GM21367 (cell line): ENCODE measurements around the gene TOP3B.

ENCODE experiments used
- ATAC-seq: cut with Tn5 transposase; IDR thresholded peaks from one replicate; pipeline ENCODE4 v1.9.1; 2021; ENCODE audit not compliant: unreplicated experiment

Gene TOP3B, protein sequence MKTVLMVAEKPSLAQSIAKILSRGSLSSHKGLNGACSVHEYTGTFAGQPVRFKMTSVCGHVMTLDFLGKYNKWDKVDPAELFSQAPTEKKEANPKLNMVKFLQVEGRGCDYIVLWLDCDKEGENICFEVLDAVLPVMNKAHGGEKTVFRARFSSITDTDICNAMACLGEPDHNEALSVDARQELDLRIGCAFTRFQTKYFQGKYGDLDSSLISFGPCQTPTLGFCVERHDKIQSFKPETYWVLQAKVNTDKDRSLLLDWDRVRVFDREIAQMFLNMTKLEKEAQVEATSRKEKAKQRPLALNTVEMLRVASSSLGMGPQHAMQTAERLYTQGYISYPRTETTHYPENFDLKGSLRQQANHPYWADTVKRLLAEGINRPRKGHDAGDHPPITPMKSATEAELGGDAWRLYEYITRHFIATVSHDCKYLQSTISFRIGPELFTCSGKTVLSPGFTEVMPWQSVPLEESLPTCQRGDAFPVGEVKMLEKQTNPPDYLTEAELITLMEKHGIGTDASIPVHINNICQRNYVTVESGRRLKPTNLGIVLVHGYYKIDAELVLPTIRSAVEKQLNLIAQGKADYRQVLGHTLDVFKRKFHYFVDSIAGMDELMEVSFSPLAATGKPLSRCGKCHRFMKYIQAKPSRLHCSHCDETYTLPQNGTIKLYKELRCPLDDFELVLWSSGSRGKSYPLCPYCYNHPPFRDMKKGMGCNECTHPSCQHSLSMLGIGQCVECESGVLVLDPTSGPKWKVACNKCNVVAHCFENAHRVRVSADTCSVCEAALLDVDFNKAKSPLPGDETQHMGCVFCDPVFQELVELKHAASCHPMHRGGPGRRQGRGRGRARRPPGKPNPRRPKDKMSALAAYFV

DNA sequence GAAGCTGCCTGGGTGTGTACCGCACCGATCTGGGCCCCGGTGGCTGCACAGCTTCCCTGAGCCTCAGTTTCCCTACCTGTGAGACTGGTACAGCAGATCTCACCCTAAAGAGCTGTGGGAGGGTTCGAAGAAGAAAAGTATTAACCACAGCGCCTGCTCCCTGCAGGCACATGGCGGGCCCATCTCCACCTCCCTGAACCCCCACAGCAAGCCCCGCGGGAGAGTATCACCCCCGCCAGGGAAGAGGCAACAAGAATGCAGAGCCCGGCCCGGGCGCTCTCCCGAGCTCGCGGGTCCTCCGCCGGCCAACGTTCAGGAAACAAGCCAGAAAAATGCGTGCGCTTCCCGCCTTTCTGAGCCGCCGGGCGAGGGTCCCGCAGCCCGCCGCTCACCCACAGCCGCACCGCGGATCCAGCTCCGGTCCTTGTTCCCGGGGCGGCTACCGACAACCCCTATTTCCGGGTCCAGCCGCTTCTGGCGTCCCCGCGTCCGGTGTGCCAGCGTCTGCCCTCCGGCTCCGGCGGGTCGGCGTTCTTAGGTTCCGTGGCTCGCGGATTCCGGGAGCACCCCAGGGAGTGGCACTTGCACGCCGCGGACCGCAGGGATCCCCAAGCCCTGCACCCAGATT lies at the start of gene TOP3B:
TSS of gene TOP3B (minus strand) at position 450 of the 628 bp plus-strand sequence. CDS start 7,078 bp downstream, outside the sequence.
- peak; percentile 45 for ATAC-seq

DNA sequence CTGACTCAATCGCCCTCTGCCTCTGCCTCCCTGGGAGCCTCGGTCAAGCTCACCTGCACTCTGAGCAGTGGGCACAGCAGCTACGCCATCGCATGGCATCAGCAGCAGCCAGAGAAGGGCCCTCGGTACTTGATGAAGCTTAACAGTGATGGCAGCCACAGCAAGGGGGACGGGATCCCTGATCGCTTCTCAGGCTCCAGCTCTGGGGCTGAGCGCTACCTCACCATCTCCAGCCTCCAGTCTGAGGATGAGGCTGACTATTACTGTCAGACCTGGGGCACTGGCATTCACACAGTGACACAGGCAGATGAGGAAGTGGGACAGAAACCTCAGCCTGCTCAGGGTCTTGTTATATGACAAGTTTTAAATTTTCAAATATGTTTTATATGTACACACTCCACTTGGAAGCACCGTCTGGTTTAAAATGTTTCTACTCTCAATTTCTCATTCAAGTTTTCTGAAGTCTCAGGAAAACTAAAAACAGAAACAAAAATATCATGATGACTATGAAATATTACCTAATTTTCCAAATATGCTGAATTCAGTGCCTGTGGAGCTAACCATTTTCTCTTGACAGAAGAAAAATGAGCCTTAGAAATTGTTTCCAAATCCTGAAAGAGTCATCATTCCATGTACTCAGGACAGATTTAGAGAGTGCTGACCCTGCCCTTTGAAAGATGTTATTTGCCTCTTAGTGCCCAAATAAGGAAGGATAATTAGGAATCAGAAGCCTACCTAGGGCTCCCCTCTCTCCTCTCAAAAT lies 48.8 kb upstream of the TOP3B start:
- ATAC-seq: no peak

DNA sequence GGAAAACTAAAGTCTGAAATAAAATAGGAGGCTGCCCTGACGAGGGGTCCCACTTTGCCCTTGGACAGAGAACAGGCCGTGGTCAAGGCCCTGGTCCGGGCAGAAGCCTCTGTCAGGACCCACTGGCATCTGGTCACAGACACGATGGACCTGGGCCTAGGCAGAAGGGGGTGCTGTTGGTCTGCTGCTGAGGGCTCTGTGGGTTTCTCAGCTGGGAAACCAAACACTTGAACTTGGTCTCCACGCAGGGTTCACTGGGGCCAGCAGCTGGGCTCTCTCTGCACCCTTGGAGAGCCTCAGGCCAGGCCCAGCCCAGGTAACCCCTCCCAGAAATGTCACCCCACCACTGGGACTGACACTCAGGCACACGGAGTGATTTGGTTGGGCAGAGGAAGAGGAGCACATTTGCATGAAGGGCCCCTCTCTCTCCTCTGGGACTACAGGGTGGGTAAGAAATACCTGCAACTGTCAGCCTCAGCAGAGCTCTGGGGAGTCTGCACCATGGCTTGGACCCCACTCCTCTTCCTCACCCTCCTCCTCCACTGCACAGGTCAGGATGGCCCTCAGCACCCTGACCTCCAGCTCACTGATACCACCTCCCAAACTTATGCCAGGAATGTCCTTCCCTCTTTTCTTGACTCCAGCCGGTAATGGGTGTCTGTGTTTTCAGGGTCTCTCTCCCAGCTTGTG lies 48.1 kb upstream of the TOP3B start:
- ATAC-seq: peak; percentile 51

DNA sequence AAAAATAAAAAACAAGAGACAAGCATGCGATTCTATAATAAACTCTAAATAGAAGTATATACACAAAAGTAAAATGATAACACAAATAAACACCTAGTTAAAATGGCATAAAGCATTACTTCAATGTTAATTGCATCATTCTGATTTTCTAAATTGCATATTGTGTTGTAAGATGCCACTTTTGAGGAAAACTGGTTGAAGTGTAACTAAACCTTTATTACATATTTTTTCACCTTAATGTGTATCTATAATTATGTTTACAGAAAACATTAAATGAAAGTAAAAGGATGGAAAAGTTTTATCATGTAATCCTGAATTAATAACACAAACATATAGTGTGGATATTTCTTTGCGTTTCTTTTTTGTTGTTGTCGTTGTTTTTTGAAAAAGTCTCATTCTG lies 45.4 kb upstream of the TOP3B start:
- no peak for ATAC-seq

DNA sequence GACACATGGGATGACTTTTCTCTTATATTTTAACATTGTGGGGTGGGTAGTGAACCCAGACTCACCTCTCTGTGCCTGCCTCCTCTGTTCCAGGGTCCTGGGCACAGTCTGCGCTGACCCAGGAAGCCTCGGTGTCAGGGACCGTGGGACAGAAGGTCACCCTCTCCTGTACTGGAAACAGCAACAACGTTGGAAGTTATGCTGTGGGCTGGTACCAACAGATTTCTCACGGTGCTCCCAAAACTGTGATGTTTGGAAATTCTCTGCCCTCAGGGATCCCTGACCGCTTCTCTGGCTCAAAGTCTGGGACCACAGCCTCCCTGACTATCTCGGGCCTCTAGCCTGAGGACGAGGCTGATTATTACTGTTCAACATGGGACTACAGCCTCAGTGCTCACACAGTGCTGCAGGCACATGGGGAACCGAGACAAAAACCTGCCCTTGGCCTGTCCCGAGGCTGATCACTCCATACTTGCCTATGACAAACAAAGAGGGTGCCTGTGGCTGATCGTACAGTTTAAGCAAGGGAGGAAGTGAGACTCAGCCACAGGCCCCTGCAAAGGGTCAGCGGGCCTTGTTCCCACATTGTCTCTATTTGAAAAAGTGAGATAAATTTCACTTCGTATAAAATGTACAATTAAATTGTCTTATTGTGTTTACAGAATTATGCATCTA lies 43.7 kb upstream of the TOP3B start:
- ATAC-seq: no peak

DNA sequence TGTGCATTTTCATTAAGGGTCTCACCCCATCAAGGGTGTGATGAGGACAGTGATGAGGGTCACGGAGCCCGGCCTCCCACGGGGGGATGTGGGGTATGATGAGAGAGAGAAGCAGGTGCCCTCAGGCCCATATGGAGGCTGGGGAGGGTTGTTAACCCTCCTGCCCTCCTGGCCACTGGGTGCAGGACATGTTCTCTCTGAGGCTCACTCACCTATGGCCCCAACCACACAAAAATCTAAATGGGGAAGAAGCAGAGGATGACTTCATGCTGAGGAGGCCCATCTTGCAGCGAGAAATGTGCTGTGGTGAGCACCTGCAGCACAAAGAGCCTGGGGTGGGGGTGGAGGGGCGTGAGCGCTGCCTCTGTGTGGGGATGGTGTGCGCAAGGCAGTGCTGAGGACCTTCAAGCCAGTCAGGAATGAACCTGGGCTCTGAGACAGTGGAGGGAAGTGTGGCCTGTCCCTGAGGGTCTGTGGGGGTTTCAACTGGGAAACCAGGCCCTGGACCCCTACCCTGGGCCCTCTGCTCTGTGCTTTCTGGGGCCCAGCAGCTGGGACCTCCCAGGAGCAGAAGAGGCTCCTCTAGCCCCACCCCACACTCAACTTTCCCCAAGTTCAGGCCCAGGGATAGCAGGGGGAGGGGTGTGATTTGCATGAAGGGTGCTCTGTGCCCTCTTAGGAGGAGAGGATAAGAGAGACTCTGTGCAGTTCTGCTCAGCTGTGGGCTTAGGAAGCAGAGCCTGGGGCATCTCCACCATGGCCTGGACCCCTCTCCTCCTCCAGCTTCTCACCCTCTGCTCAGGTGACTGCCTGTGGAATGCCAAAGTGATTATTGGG lies 43.0 kb upstream of the TOP3B start:
- ATAC-seq: no peak

DNA sequence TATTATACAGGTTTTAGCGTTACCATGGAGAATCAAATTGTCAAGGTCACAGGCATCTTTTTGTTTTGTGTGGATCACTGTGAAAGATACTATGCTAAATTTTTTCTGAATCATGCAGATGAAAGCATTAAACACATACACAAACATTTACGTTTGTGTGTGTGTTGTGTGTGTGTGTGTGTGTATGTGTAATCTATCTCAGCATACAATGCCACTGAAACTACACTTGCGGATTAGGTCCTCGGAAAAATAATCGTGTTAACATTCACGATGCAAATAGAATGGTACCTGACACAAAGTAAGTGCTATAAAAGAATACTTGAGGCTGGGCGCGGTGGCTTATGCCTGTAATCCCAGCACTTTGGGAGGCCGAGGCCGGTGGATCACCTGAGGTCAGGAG lies 41.9 kb upstream of the TOP3B start:
- ATAC-seq: no peak

DNA sequence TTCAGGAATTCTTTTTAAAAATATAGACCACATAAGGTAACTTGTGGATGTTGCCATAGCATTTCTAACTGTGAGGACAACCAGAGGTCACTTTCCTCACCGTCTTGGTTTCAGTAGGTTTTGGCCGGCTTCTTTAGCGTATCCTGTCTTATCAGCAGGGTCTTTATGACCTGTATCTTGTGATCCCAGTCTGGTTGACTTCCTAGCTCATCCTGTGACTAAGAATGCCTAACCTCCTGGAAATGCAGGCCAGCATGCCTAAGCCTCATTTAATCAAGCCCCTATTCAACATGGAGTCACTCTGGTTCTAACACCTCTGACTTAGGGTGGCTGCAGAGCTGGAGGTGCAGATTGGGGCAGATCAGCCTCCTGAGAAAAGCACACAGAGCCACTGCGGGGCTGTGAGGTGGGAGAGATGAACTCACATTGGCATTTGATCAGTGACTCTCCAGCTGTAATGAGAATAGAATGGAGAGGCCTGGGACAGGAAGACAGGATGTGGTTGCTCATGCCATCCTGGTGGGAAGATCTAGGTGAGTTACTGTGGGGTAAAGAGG lies 41.1 kb upstream of the TOP3B start:
- ATAC-seq: no peak

DNA sequence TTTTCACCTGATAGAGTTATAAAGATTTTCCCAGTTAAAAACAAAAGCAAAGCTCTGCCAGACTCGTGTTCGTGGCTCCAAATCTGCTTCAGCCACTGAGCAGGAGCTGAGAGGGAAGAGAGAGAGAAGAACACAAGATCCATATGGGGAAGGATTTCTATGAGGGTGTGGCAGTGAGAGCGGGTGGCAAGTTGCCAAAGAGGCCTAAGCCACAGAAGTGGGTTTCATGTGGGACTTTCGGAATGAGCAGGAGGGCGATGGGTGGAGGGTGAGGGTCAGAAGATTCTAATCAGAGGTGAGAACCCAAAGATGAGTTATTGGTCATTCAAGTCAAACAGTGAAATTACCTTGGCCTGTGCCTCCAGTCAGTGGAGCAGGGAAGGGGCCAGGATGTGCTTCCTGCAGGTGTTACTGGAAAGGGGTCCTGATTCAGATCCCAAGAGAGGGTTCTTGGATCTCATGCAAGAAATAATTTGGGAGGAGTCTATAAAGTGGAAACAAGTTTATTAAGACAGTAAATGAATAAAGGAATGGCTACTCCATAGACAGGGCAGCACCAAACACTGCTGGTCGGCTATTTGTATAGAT lies 40.5 kb upstream of the TOP3B start:
- ATAC-seq: no peak

DNA sequence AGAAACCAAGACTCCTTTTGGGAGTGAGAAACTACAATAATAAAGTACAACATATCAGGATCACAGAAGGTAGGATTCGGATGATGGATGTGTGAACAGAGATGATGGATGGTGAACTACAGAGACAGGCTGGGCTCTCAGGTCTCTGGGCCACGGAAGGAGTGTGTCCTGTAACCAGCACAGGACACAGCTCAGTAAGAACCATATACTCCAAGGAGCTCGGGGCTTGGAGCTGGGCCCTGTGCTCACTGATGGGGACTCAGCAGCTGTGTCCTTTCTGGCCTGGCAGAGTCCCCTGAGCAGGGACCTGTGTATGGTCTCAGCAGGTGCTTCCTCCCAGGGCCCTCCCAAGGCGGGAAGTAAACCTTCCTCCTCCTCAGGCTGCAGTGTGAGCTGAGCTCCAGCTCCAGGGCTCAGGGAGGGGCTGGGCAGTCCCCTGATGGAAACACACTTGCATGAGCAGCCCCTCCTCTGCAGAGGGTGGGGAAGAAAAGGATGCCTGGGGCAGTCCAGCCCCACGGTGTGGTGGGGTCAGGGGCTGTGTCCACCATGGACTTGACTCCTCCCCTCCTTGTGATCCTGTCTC lies 39.8 kb upstream of the TOP3B start:
- no peak for ATAC-seq

DNA sequence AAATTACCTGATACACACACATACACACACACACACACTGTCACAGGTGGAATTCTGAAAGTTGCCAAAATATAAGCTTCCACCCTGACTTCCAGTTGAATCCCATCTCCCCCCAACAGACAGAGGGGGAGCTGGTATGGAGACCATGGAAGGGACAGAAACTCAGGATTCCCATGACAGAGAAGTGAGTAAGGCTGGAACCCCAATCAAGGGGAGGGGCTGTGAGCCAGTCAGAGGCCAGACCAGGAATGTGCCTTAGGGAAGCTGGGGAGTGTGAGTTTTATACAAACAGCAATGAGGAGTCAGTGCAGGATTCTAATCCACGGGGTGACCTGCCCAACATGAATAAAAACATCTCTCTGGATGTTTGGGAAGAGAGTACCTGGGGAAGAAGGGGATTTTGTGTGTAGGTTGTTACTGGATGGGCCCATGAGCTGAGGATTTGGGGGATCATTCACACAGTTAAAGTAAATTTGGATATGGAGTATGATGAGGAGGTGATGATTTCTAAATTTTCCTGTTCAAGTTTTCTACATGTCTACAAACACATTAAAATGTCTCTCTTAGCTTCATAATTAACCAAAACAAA lies 38.7 kb upstream of the TOP3B start:
- no peak for ATAC-seq

DNA sequence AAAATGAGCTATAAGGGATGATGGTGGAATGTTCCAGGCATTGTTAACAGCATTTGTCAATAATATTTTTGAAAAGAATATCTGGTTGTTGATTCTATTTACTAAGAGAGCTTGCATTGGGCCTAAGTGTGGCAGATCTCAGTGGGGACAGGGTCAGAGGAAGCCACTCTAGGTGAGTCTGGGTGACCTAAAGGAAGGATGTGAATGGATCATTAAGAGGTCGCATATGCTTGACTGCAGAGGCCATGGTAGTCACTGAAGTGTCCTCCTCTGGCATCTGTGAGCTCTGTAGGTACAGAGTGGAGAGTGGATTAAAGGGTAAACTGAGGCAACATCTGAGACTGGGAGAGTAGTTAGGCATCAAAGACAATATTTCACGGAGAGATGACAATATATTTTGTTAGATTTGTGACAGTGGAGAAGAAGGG lies 37.9 kb upstream of the TOP3B start:
- no peak for ATAC-seq

DNA sequence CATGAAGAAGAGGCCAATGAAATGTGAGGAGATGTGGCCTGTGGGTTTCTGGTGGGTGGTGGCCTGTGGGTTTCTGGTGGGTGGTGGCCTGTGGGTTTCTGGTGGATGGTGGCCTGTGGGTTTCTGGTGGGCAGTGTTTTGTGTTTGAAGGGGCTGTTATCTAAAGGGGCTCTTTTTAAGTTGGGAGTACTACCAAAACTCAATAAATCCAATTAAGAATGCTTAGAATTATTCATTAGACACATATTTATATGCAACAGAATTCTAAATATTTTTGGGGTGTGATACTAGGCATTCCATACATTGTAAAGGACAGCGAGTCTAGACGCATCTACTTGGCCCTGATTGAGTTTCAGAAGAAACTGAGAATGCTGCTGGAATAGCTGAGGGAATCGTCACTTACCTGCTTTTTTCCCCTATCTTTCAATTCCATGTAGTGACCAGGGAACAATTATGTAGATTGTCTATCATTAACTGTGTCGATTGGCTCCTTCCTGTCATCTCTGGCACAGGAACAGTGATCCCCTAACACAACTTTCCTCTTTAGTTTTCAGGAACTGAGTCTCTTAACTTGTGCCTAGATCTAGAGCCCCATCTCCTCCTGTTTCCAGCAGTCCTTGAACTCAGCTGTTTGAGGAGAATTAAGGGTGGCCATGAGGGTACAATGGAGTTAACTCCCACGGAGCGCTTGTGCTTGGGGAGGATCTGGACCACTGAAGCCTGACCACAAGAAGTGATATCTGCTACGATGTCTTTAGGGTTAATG lies 37.3 kb upstream of the TOP3B start:
- ATAC-seq: no peak

DNA sequence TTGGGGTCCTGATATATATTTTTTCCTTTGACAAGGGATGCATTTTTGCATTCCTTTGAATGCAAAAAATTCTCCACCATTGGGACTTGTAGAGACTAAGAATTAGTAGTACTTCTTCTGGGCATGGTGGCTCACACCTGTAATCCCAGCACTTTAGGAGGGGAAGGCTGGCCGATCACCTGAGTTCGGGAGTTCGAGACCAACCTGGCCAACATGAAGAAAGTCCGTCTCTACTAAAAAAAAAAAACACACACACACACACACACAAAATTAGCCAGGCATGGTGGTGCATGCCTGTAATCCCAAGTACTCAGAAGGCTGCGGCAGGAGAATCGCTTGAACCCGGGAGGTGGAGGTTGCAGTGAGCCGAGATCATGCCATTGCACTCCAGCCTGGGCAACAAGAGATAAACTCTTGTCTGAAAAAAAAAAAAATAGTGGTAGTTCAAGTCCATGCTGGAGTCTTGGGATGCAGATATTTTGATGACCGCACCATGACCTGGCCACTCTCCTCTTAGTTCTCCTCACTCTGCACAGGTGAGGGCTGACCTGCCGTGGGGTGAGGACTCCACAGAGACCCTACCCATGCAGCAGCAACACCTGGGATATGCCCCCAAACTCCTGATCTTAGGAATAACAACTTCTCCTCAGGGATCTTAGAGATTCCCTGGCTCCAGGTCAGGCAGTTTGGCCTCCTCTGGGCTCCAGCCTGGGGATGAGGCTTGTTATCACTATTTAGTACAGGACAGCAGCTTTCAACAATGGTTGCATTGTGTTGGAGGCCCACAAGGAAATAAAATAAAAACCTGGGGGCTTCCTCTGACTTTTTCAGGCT lies 36.5 kb upstream of the TOP3B start:
- no peak for ATAC-seq

DNA sequence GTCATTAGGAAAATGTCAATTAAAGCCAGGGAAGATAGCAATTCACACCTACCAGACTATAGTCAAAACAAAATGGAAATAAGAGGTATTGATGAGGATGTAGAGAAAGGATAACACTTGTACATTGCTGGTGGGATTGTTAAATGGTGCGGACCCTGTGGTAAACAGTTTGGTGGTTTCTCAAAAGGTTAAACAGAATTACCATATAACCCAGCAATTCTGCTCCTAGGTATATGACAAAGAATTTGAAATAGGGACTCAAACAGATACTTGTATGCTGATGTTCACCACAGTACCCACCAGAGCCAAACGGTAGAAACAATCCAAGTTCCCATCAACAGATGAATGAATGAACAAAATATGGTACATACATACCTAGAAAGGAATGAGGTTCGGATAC lies 33.0 kb upstream of the TOP3B start:
- no peak for ATAC-seq

DNA sequence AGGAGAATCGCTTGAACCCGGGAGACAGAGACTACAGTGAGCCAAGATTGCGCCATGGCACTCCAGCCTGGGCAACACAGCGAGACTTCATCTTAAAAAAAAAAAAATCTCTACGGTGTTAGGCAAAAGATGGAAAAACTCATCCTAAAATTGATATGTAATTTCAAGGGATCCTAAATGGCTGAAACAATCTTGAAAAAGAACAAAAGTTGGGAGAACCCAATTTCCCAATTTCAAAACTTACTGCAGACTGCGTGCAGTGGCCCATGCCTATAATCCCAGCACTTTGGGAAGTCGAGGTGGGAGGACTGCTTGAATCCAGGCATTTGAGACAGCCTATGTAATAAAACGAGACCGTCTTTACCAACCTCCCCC lies 31.7 kb upstream of the TOP3B start:
- no peak for ATAC-seq
